ENCODE data around the gene DDX59.
A peak's percentile ranks its signal among the peaks of the same experiment; 100 is the strongest.

Gene DDX59

GRCh38 chr1:200670242-200671118, 773 bp upstream of the DDX59 start:
- peak overlapping the region; percentile 64 for H3K9ac ChIP-seq (ENCODE audit: low read depth, low read length)
- H3K27me3 ChIP-seq (ENCODE audit: insufficient read depth, low read length): no peaks in the 10 kb centered on the region
- 24% methylated on average over 10 of the region's 14 CpGs for WGBS
- no peaks in the 10 kb centered on the region for H3K9me3 ChIP-seq (ENCODE audit: insufficient read depth, low read depth, low read length)
- peaks cover 26% of the 10 kb centered on the region for H3K4me1 ChIP-seq (ENCODE audit: insufficient read depth, low read length)
- peak overlapping the region; percentile 70 for H3K4me3 ChIP-seq (ENCODE audit: low read length)
- peaks cover 9% of the 10 kb centered on the region for H3K36me3 ChIP-seq (ENCODE audit: insufficient read depth, low read length)
- peak overlapping the region; percentile 40; the same call in 1 of the 2 replicates for H3K27ac ChIP-seq (ENCODE audit: low read depth, low read length)

GRCh38 chr1:200668514-200669313, 993 bp downstream of the DDX59 start:
- peak overlapping the region; percentile 94 for H3K4me3 ChIP-seq (ENCODE audit: low read length)
- 36% methylated on average over 7 of the region's 7 CpGs for WGBS
- H3K9ac ChIP-seq (ENCODE audit: low read depth, low read length): peak overlapping the region; percentile 97
- H3K9me3 ChIP-seq (ENCODE audit: insufficient read depth, low read depth, low read length): no peaks in the 10 kb centered on the region
- H3K27me3 ChIP-seq (ENCODE audit: insufficient read depth, low read length): no peaks in the 10 kb centered on the region
- peaks cover 27% of the 10 kb centered on the region for H3K4me1 ChIP-seq (ENCODE audit: insufficient read depth, low read length)
- peaks cover 20% of the 10 kb centered on the region for H3K36me3 ChIP-seq (ENCODE audit: insufficient read depth, low read length)
- peak overlapping the region; percentile 100 for H3K27ac ChIP-seq (ENCODE audit: low read depth, low read length)

GRCh38 chr1:200666309-200666708, 3.4 kb downstream of the DDX59 start:
- Histone ChIP-seq H3K9ac (ENCODE audit: low read depth, low read length) (no peak overlapping the region), H3K36me3 (ENCODE audit: insufficient read depth, low read length) (peaks cover 44% of the 10 kb centered on the region), H3K4me1 (ENCODE audit: insufficient read depth, low read length) (peaks cover 27% of the 10 kb centered on the region), H3K4me3 (ENCODE audit: low read length) (no peak overlapping the region), H3K9me3 (ENCODE audit: insufficient read depth, low read depth, low read length) (no peaks in the 10 kb centered on the region), H3K27ac (ENCODE audit: low read depth, low read length) (peak overlapping the region; percentile 63; the same call in 1 of the 2 replicates), H3K27me3 (ENCODE audit: insufficient read depth, low read length) (no peaks in the 10 kb centered on the region)
- WGBS: 89% methylated on average over 8 of the region's 8 CpGs

- H3K4me1 ChIP-seq (ENCODE audit: insufficient read depth, low read length): peaks cover 25% of the 10 kb centered on the region
- H3K36me3 ChIP-seq (ENCODE audit: insufficient read depth, low read length): peaks cover 48% of the 10 kb centered on the region
- H3K9ac ChIP-seq (ENCODE audit: low read depth, low read length): no peak overlapping the region
- H3K27ac ChIP-seq (ENCODE audit: low read depth, low read length): peak overlapping the region; percentile 63; the same call in 1 of the 2 replicates
- H3K27me3 ChIP-seq (ENCODE audit: insufficient read depth, low read length): no peaks in the 10 kb centered on the region
- H3K4me3 ChIP-seq (ENCODE audit: low read length): no peak overlapping the region
- 78% methylated on average over 2 of the region's 2 CpGs for WGBS
- H3K9me3 ChIP-seq (ENCODE audit: insufficient read depth, low read depth, low read length): no peaks in the 10 kb centered on the region
Observed at GRCh38 chr1:200665861-200666260, 3.8 kb downstream of the DDX59 start.

GRCh38 chr1:200660719-200661118, 9.0 kb downstream of the DDX59 start:
- no peak overlapping the region for H3K9ac ChIP-seq (ENCODE audit: low read depth, low read length)
- peaks cover 4% of the 10 kb centered on the region for H3K4me1 ChIP-seq (ENCODE audit: insufficient read depth, low read length)
- peaks cover 78% of the 10 kb centered on the region for H3K36me3 ChIP-seq (ENCODE audit: insufficient read depth, low read length)
- no peak overlapping the region for H3K4me3 ChIP-seq (ENCODE audit: low read length)
- 95% methylated on average over 6 of the region's 6 CpGs for WGBS
- H3K9me3 ChIP-seq (ENCODE audit: insufficient read depth, low read depth, low read length): no peaks in the 10 kb centered on the region
- H3K27ac ChIP-seq (ENCODE audit: low read depth, low read length): no peak overlapping the region
- H3K27me3 ChIP-seq (ENCODE audit: insufficient read depth, low read length): no peaks in the 10 kb centered on the region

GRCh38 chr1:200659269-200659668, 10.4 kb downstream of the DDX59 start:
- Histone ChIP-seq H3K9ac (ENCODE audit: low read depth, low read length) (no peak overlapping the region), H3K36me3 (ENCODE audit: insufficient read depth, low read length) (peaks cover 73% of the 10 kb centered on the region), H3K27me3 (ENCODE audit: insufficient read depth, low read length) (no peaks in the 10 kb centered on the region), H3K27ac (ENCODE audit: low read depth, low read length) (no peak overlapping the region; the same call in 1 of the 2 replicates), H3K9me3 (ENCODE audit: insufficient read depth, low read depth, low read length) (no peaks in the 10 kb centered on the region), H3K4me1 (ENCODE audit: insufficient read depth, low read length) (0 out of 2 replicates have a peak, but pooled peaks cover 7% of the 10 kb centered on the region), H3K4me3 (ENCODE audit: low read length) (no peak overlapping the region)
- 89% methylated on average over 1 of the region's 1 CpG for WGBS

GRCh38 chr1:200658037-200658818, 11.5 kb downstream of the DDX59 start:
- Histone ChIP-seq H3K36me3 (ENCODE audit: insufficient read depth, low read length) (peaks cover 69% of the 10 kb centered on the region), H3K4me1 (ENCODE audit: insufficient read depth, low read length) (0 out of 2 replicates have a peak, but pooled peaks cover 7% of the 10 kb centered on the region), H3K9ac (ENCODE audit: low read depth, low read length) (no peak overlapping the region), H3K27ac (ENCODE audit: low read depth, low read length) (no peak overlapping the region), H3K27me3 (ENCODE audit: insufficient read depth, low read length) (no peaks in the 10 kb centered on the region), H3K9me3 (ENCODE audit: insufficient read depth, low read depth, low read length) (no peaks in the 10 kb centered on the region), H3K4me3 (ENCODE audit: low read length) (no peak overlapping the region)
- WGBS: 99% methylated on average over 4 of the region's 4 CpGs

- peak overlapping the region; percentile 24; the same call in 1 of the 2 replicates for H3K27ac ChIP-seq (ENCODE audit: low read depth, low read length)
- H3K36me3 ChIP-seq (ENCODE audit: insufficient read depth, low read length): peaks cover 46% of the 10 kb centered on the region
- no peaks in the 10 kb centered on the region for H3K9me3 ChIP-seq (ENCODE audit: insufficient read depth, low read depth, low read length)
- WGBS: 96% methylated on average over 5 of the region's 5 CpGs
- 0 out of 2 replicates have a peak, but pooled peaks cover 7% of the 10 kb centered on the region for H3K4me1 ChIP-seq (ENCODE audit: insufficient read depth, low read length)
- H3K9ac ChIP-seq (ENCODE audit: low read depth, low read length): no peak overlapping the region
- H3K27me3 ChIP-seq (ENCODE audit: insufficient read depth, low read length): no peaks in the 10 kb centered on the region
- no peak overlapping the region for H3K4me3 ChIP-seq (ENCODE audit: low read length)
Observed at GRCh38 chr1:200654660-200655059, 15.0 kb downstream of the DDX59 start.

- H3K4me1 ChIP-seq (ENCODE audit: insufficient read depth, low read length): 0 out of 2 replicates have a peak, but pooled peaks cover 7% of the 10 kb centered on the region
- peaks cover 45% of the 10 kb centered on the region for H3K36me3 ChIP-seq (ENCODE audit: insufficient read depth, low read length)
- WGBS: 94% methylated on average over 5 of the region's 5 CpGs
- H3K27ac ChIP-seq (ENCODE audit: low read depth, low read length): no peak overlapping the region
- no peak overlapping the region for H3K4me3 ChIP-seq (ENCODE audit: low read length)
- H3K9me3 ChIP-seq (ENCODE audit: insufficient read depth, low read depth, low read length): no peaks in the 10 kb centered on the region
- H3K9ac ChIP-seq (ENCODE audit: low read depth, low read length): no peak overlapping the region
- H3K27me3 ChIP-seq (ENCODE audit: insufficient read depth, low read length): no peaks in the 10 kb centered on the region
Observed at GRCh38 chr1:200653022-200653462, 16.7 kb downstream of the DDX59 start.

- H3K9me3 ChIP-seq (ENCODE audit: insufficient read depth, low read depth, low read length): no peaks in the 10 kb centered on the region
- H3K27ac ChIP-seq (ENCODE audit: low read depth, low read length): no peak overlapping the region
- H3K27me3 ChIP-seq (ENCODE audit: insufficient read depth, low read length): no peaks in the 10 kb centered on the region
- no peak overlapping the region for H3K9ac ChIP-seq (ENCODE audit: low read depth, low read length)
- H3K36me3 ChIP-seq (ENCODE audit: insufficient read depth, low read length): peaks cover 45% of the 10 kb centered on the region
- WGBS: 94% methylated on average over 1 of the region's 1 CpG
- H3K4me1 ChIP-seq (ENCODE audit: insufficient read depth, low read length): 0 out of 2 replicates have a peak, but pooled peaks cover 7% of the 10 kb centered on the region
- no peak overlapping the region for H3K4me3 ChIP-seq (ENCODE audit: low read length)
Observed at GRCh38 chr1:200652378-200652777, 17.3 kb downstream of the DDX59 start.

Data from HUES64 (cell line).